Measurements from ENCODE around the gene RNH1.

RNH1 gene

DNA sequence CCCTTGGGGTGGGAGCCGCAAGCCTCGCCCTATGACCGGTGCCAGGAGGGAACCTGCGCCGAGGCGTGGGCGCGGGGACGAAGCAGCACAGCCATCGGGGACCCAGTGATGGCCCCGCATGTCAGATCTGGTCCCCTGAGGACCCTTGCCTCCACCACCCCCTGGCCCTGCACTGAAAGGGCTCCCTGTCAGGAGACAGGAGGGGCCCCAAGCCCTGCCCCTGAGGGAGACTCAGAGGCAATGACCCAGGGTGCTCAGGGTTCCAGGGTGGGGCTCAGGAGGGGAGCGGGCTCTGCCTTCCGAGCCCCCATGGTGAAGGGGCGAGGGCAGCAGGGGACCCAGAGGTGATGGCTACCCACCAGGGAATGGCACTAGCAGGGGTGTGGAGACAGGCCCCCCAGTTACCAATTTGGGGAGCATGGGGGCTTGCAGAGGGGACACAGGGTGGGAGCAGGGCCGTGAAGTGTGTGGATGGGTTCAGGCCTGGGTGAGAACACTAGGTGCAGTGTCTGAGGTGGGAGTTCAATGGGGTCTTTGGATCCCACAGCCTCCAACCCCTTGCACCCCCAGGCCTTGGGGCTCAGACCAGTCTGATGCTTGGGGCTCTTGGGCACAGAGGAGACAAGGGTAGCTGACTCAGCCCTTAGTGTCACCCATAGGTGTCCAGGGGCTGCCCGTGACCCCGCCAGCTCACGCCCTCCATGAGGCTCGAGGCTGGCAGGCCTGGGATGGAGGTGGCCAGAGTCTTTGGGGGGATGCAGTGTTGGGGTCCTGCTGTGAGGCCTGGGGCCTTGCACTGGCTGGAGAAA, 30.8 kb upstream of the RNH1 start:
- DNase-seq (ENCODE audit: low spot score): no peak

- peak; percentile 75 for DNase-seq (ENCODE audit: low spot score)
Observed at GRCh38 chr11:536841-537621, 30.0 kb upstream of the RNH1 start, which contains the start of gene LRRC56. TSS of gene LRRC56 (plus strand) at chr11:537527. CDS start at chr11:540685, 3,158 bp downstream.

DNA sequence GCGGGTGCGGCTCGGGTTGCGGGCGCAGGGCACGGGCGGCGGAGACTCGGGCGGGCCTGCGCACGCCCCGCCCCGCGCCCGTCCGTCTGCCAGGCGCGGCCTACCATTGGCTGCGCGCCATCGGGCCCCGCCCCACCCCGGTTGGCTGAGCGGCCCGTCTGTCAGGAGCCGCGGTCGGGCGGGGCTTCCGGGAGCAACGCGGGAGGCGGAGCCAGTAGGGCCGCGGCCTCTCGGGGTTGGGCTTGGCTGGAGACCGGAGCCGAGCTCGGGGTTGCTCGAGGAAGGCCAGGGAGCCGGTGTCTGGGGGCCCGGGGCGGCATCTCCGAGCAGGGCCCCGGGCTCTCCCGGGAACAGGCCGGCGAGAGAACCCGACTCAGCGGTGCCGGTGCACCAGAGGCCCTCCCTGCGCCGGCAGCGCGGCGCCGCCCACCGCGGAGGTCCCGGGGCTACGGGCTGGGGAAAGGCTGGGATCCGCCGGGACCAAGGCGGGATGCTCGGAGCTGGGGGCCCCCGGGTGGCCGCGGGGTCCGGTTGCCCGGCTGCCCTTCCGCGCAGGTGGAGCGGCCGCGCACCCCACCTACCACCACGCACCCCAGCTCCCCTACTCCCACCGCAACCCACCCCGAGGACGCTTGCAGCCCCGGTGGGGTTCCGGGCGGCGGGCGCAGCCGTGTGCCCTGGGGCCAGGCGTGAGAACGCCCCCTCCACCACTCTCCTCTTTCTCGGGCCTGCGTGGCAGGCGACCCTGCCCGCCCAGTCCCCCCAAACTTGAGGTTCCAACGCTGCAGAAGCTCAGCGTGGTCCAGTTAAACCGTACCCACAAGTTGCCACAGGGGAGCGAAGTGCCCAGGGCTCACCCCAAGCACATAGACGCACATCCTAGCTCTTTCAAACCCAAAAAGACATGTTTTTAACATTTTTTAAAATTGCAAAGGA, 28.7 kb upstream of the RNH1 start, which contains the start of gene HRAS:
Gene HRAS, minus strand, starts transcription at position 58 of the 936 bp plus-strand sequence.
- DNase-seq (ENCODE audit: low spot score): peak; percentile 97

GRCh38 chr11:535210-535518, 28.1 kb upstream of the RNH1 start:
- DNase-seq (ENCODE audit: low spot score): no peak

- no peak for DNase-seq (ENCODE audit: low spot score)
Observed at GRCh38 chr11:534396-535209, 27.6 kb upstream of the RNH1 start.

GRCh38 chr11:533586-534395, 26.7 kb upstream of the RNH1 start:
- no peak for DNase-seq (ENCODE audit: low spot score)

DNA sequence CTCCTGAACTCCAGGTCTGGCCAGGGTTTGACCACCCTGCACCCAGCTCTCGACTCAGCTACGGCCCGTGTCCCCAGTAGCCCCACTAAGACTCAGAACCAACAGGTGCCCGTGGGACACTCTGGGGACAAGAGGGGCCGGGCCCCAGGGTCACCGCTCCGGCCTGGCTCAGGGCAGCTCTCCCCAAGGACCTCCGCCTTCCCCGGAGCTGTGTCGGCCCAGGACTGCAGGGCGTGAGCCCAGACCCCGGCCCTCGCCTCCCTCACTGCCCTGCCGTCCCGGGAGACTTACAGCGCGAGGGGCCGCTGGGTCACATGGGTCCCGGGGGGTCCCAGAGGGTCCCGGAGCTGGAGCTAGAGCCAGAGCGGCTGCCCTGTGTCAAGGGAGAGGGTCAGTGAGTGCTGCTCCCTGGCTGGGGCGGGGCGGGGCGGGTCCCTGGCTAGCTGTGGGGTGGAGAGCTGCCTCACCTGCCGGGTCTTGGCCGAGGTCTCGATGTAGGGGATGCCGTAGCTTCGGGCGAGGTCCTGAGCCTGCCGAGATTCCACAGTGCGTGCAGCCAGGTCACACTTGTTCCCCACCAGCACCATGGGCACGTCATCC, 26.0 kb upstream of the RNH1 start:
- DNase-seq (ENCODE audit: low spot score): no peak

GRCh38 chr11:532527-532985, 25.5 kb upstream of the RNH1 start:
- DNase-seq (ENCODE audit: low spot score): no peak

- no peak for DNase-seq (ENCODE audit: low spot score)
Observed at GRCh38 chr11:531919-532526, 25.0 kb upstream of the RNH1 start.

GRCh38 chr11:530960-531831, 24.2 kb upstream of the RNH1 start:
- no peak for DNase-seq (ENCODE audit: low spot score)

GRCh38 chr11:529728-530411, 22.8 kb upstream of the RNH1 start:
- DNase-seq (ENCODE audit: low spot score): no peak

DNA sequence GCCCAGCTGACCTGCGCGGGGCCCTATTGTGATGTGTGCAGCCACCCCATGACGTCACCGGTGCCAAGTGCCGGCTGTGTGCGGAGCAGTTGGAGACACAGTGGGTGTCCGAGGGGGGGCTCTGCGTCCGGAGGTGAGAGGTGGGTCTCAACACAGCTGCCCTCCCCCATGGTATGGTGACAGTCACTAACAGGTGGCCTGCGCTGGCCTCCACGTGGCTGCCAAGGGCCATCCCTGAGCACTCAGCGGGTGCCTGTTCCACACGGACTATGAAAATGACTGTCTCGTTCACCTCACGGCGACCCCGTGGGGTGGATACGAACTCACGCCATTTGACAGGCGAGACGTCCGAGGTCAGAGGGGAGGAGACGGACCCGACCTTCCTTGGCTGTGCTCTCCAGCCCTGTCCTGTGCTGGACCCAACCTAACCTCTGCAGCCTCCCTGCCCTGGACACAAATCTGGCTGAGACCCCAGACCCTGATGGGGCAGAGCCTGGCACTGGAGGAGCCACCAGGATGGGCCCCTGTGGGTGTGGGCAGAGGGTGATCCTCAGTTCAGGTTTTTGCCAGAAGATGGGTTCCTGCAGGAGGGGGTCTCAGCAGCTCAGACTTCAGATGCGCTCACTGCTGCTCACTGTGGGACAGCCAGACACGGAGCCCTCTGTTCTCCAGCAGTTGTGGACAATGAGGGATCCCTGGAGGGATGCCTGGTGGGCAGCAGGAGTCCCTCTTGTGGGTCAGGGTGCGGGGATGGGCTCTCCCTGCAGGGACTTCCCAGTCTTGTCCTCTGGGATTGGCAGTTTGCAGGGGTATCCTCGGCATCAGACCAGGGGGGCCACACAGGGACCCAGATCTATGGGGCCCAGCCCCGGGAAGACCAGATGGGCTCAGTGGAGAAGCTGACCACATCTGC, 22.0 kb upstream of the RNH1 start:
- DNase-seq (ENCODE audit: low spot score): no peak

DNA sequence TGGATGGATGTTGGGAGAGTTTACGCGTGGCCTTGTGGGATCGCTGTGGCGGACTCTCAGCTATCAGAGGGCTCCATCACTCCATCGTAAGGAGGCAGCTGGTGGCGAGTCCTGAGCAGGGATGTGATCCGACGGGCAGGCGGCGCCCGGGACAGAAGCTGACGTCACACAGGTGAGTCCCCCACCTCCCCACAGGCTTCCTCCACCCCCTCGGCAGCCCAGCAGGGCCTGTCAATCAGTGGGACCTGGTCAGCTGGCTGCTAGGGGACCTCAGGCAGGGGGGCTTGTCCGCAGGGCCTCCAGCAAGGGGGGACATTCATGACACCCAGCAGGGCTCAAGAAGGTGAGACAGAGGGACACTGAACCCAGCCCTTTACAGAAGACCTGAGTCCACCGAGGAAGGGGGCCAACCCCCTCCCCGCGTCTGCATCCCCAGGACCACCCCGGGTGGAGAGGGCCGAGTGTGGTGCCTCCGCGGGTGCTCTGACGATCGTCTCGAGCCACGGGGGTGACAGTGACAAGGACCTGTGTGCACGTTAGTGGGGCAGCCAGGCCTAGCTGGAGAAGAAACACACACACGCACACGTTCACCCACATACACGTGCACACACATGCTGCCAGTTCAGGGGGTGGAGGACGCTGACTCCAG, 21.2 kb upstream of the RNH1 start:
- no peak for DNase-seq (ENCODE audit: low spot score)

GRCh38 chr11:526192-526591, 19.1 kb upstream of the RNH1 start:
- no peak for DNase-seq (ENCODE audit: low spot score)

GRCh38 chr11:521177-521688, 14.2 kb upstream of the RNH1 start:
- DNase-seq (ENCODE audit: low spot score): no peak

All from hematopoietic multipotent progenitor cell treated with erythropoietin and hydrocortisone succinate and interleukin-3 and kit ligand, for 15 days (in vitro differentiated cells).